DND-41 (cell line): Measurements from ENCODE around the gene COA4.

Experiments
- CTCF ChIP-seq: IDR thresholded peaks from 2 replicates; pipeline ENCODE4 v1.5.1; 2012; ENCODE audit warnings: borderline replicate concordance, low read length, moderate library complexity, mild to moderate bottlenecking; ENCODE audit not compliant: poor library complexity, severe bottlenecking; ENCODE audit errors: extremely low read depth
- EZH2 ChIP-seq: IDR thresholded peaks from 3 replicates; pipeline ENCODE4 v1.6.1; 2012; ENCODE audit warnings: borderline replicate concordance, low read depth, mild to moderate bottlenecking, moderate library complexity, low read length, inconsistent platforms; ENCODE audit not compliant: severe bottlenecking

- TF ChIP-seq CTCF, result no peak
- no peak for TF ChIP-seq EZH2
These were observed 46.4 kb downstream of the COA4 start for GRCh38 chr11:73830261-73830660.
